Superior temporal gyrus (tissue), 1 donor: Measurements from ENCODE around the gene LINC01488.

Source experiments
- DNase-seq: peaks from one replicate; pipeline ENCODE4 v3.0.0-alpha.2; 2016; ENCODE audit errors: extremely low spot score

The LINC01488 gene

GRCh38 chr11:69445131-69445470 is 36.4 kb upstream of the LINC01488 start:
- no peak for DNase-seq

GRCh38 chr11:69446108-69446507 is 35.4 kb upstream of the LINC01488 start:
- no peak for DNase-seq

- DNase-seq: no peak
Observed at GRCh38 chr11:69447786-69448185, 33.7 kb upstream of the LINC01488 start.

- no peak for DNase-seq
Observed at GRCh38 chr11:69448471-69449284, 32.8 kb upstream of the LINC01488 start.

GRCh38 chr11:69449320-69450063 is 32.0 kb upstream of the LINC01488 start:
- DNase-seq: no peak

- no peak for DNase-seq
Observed at GRCh38 chr11:69450064-69450856, 31.2 kb upstream of the LINC01488 start.

GRCh38 chr11:69450857-69451220 is 30.6 kb upstream of the LINC01488 start:
- DNase-seq: no peak

GRCh38 chr11:69451289-69451688 is 30.2 kb upstream of the LINC01488 start:
- DNase-seq: no peak

- no peak for DNase-seq
Observed at GRCh38 chr11:69452206-69452987, 29.1 kb upstream of the LINC01488 start.

GRCh38 chr11:69453151-69453550 is 28.3 kb upstream of the LINC01488 start:
- DNase-seq: no peak

- no peak for DNase-seq
Observed at GRCh38 chr11:69454018-69454417, 27.4 kb upstream of the LINC01488 start.

GRCh38 chr11:69455969-69456368 is 25.5 kb upstream of the LINC01488 start:
- no peak for DNase-seq

GRCh38 chr11:69456712-69457111 is 24.8 kb upstream of the LINC01488 start:
- no peak for DNase-seq

- DNase-seq: no peak
Observed at GRCh38 chr11:69459848-69460539, 21.5 kb upstream of the LINC01488 start.

- DNase-seq: no peak
Observed at GRCh38 chr11:69460540-69461257, 20.8 kb upstream of the LINC01488 start.

GRCh38 chr11:69461272-69461962 is 20.0 kb upstream of the LINC01488 start:
- DNase-seq: no peak

GRCh38 chr11:69462106-69462951 is 19.1 kb upstream of the LINC01488 start:
- no peak for DNase-seq

GRCh38 chr11:69463181-69463994 is 18.1 kb upstream of the LINC01488 start:
- no peak for DNase-seq
